Natural killer cell (primary cell): ENCODE data around the gene MAPK9. TPM values are rescaled to one million over a fixed set of nuclear protein-coding genes. Genes with fewer than 3 reads are reported as not detected.

Source experiments
- ATAC-seq, 3 donors: fragments of 150-1000 bp in 2 of 3; fragments of 200-7000 bp in 1 of 3; cut with Tn5 transposase; 1 replicate in 1 of 3; 2 replicates in 2 of 3; pipeline ENCODE4 v1.10.0; 2021; ENCODE audit warnings: mild to moderate bottlenecking in 2 of 3, moderate library complexity in 2 of 3
- DNase-seq, 2 donors: peaks; one replicate each; pipeline versions ENCODE4 v3.0.0 to v3.0.0-alpha.2; 2013 to 2021; ENCODE audit warnings: mixed read lengths in 1 of 2
- H3K27ac ChIP-seq: one replicate; pipeline ENCODE4 v1.5.1; 2013; ENCODE audit warnings: mild to moderate bottlenecking, low read length
- H3K27me3 ChIP-seq: one replicate; pipeline ENCODE4 v1.6.1; 2013; ENCODE audit warnings: low read length; ENCODE audit not compliant: control insufficient read depth, insufficient read depth
- H3K36me3 ChIP-seq: one replicate; pipeline ENCODE4 v1.6.1; 2013; ENCODE audit warnings: low read length; ENCODE audit not compliant: control insufficient read depth, insufficient read depth
- H3K4me1 ChIP-seq: one replicate; pipeline ENCODE4 v1.6.1; 2013; ENCODE audit warnings: low read length; ENCODE audit not compliant: control insufficient read depth, insufficient read depth
- H3K4me3 ChIP-seq: one replicate; pipeline ENCODE4 v1.5.1; 2013; ENCODE audit warnings: low read length
- H3K9me3 ChIP-seq: one replicate; pipeline ENCODE4 v1.6.1; 2013; ENCODE audit warnings: low read length; ENCODE audit not compliant: control insufficient read depth, insufficient read depth
- H3K27ac Mint-ChIP-seq, 2 donors: one replicate each; pipeline ENCODE4 v1.8.0; 2022; ENCODE audit warnings: mild to moderate bottlenecking in 2 of 2, mixed read lengths in 2 of 2, moderate library complexity in 1 of 2
- H3K27me3 Mint-ChIP-seq, 2 donors: one replicate each; pipeline ENCODE4 v1.8.0; 2022; ENCODE audit warnings: low read depth in 2 of 2, mixed read lengths in 2 of 2
- H3K36me3 Mint-ChIP-seq: one replicate; pipeline ENCODE4 v1.8.0; 2022; ENCODE audit warnings: mixed read lengths
- H3K4me1 Mint-ChIP-seq, 2 donors: one replicate each; pipeline ENCODE4 v1.8.0; 2022; ENCODE audit warnings: mixed read lengths in 2 of 2
- H3K4me3 Mint-ChIP-seq: one replicate; pipeline ENCODE4 v1.8.0; 2022; ENCODE audit warnings: mild to moderate bottlenecking, moderate library complexity, mixed read lengths
- H3K9me3 Mint-ChIP-seq, 2 donors: one replicate each; pipeline ENCODE4 v1.8.0; 2022; ENCODE audit warnings: mixed read lengths in 2 of 2
- WGBS: methylation state at CpG from one replicate; pipeline ENCODE4 v1.1.7; 2013; ENCODE audit warnings: missing lambda C conversion rate; ENCODE audit not compliant: insufficient coverage; 5-methylcytosine and 5-hydroxymethylcytosine counted together
- intact Hi-C: fragments of 100-400 bp; cut with micrococcal nuclease; formaldehyde crosslinking; loops from one replicate; pipeline ENCODE4 v1.14.2; 2022
- total RNA-seq, 4 donors: library from RNA; stranded (reverse); fragments of 120-200 nt in 1 of 4; gene quantifications; one replicate each; pipeline versions ENCODE4 v1.2.3 to v1.2.4, GENCODE V29; 2013 to 2022
- TF ChIP-seq, protein P1 (sequence below): fragments of 200-600 bp; IDR thresholded peaks from one replicate; pipeline ENCODE4 v1.8.0; 2022; ENCODE audit warnings: antibody characterized with exemption

MAPK9 gene
- total RNA-seq, 3 donors from 2014 or later (not counting 1 experiment from before 2014, with no cell fraction given), result 34.1 to 48.5 (median 40.4) TPM

- DNase-seq, result no peak
- TF ChIP-seq, protein P1, sequence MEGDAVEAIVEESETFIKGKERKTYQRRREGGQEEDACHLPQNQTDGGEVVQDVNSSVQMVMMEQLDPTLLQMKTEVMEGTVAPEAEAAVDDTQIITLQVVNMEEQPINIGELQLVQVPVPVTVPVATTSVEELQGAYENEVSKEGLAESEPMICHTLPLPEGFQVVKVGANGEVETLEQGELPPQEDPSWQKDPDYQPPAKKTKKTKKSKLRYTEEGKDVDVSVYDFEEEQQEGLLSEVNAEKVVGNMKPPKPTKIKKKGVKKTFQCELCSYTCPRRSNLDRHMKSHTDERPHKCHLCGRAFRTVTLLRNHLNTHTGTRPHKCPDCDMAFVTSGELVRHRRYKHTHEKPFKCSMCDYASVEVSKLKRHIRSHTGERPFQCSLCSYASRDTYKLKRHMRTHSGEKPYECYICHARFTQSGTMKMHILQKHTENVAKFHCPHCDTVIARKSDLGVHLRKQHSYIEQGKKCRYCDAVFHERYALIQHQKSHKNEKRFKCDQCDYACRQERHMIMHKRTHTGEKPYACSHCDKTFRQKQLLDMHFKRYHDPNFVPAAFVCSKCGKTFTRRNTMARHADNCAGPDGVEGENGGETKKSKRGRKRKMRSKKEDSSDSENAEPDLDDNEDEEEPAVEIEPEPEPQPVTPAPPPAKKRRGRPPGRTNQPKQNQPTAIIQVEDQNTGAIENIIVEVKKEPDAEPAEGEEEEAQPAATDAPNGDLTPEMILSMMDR, result no peak
- ATAC-seq, result no peak
- H3K4me3 ChIP-seq, result no peak overlapping the region
- H3K9me3 ChIP-seq, result peaks cover 66% of the 10 kb centered on the region
- peaks cover 61% of the 10 kb centered on the region for H3K36me3 ChIP-seq
- 100% methylated on average over 2 of the region's 3 CpGs for WGBS
- Mint-ChIP-seq H3K9me3 (peaks cover 16 to 37% of the 10 kb centered on the region in 2 donors), H3K4me1 (no peaks in the 10 kb centered on the region), H3K36me3 (peaks cover 80% of the 10 kb centered on the region), H3K27ac (no peak overlapping the region), H3K4me3 (no peak overlapping the region), H3K27me3 (no peaks in the 10 kb centered on the region)
- no peaks in the 10 kb centered on the region for H3K27me3 ChIP-seq
- intact Hi-C loops, result no loop called here
- no peaks in the 10 kb centered on the region for H3K4me1 ChIP-seq
- H3K27ac ChIP-seq, result no peak overlapping the region
These were observed 32.6 kb downstream of the MAPK9 start for GRCh38 chr5:180259260-180259611.

- 96% methylated on average over 24 of the region's 24 CpGs for WGBS
- ATAC-seq, result peak in 1 of 3 donors; percentile 24
- Mint-ChIP-seq H3K27ac (no peak overlapping the region), H3K27me3 (no peaks in the 10 kb centered on the region), H3K4me1 (peaks cover 0 to 5% of the 10 kb centered on the region in 2 donors), H3K36me3 (peaks cover 51% of the 10 kb centered on the region), H3K9me3 (peaks cover 11 to 26% of the 10 kb centered on the region in 2 donors), H3K4me3 (no peak overlapping the region)
- TF ChIP-seq, protein P1, result no peak
- peaks cover 81% of the 10 kb centered on the region for H3K9me3 ChIP-seq
- no peak overlapping the region for H3K27ac ChIP-seq
- no peak overlapping the region for H3K4me3 ChIP-seq
- no peak for DNase-seq
- intact Hi-C loops, result no loop called here
- no peaks in the 10 kb centered on the region for H3K4me1 ChIP-seq
- peaks cover 34% of the 10 kb centered on the region for H3K36me3 ChIP-seq
- no peaks in the 10 kb centered on the region for H3K27me3 ChIP-seq
These were observed 38.7 kb downstream of the MAPK9 start for GRCh38 chr5:180253036-180253824.

GRCh38 chr5:180251887-180252286, 40.0 kb downstream of the MAPK9 start:
- WGBS, result 99% methylated on average over 7 of the region's 7 CpGs
- peaks cover 0 to 5% of the 10 kb centered on the region in 2 donors for H3K4me1 Mint-ChIP-seq
- H3K9me3 ChIP-seq, result peaks cover 79% of the 10 kb centered on the region
- TF ChIP-seq, protein P1, result no peak
- H3K4me3 ChIP-seq, result no peak overlapping the region
- H3K4me1 ChIP-seq, result no peaks in the 10 kb centered on the region
- H3K9me3 Mint-ChIP-seq, result peaks cover 9 to 18% of the 10 kb centered on the region in 2 donors
- no peak overlapping the region for H3K27ac ChIP-seq
- no peak overlapping the region for H3K27ac Mint-ChIP-seq
- peaks cover 27% of the 10 kb centered on the region for H3K36me3 ChIP-seq
- no peak overlapping the region for H3K4me3 Mint-ChIP-seq
- intact Hi-C loops, result no loop called here
- H3K36me3 Mint-ChIP-seq, result peaks cover 46% of the 10 kb centered on the region
- H3K27me3 ChIP-seq, result no peaks in the 10 kb centered on the region
- H3K27me3 Mint-ChIP-seq, result no peaks in the 10 kb centered on the region
- ATAC-seq (no peak), DNase-seq (no peak)

GRCh38 chr5:180251141-180251540, 40.7 kb downstream of the MAPK9 start:
- TF ChIP-seq, protein P1, result no peak
- peaks cover 71% of the 10 kb centered on the region for H3K9me3 ChIP-seq
- Mint-ChIP-seq H3K36me3 (peaks cover 46% of the 10 kb centered on the region), H3K27me3 (no peaks in the 10 kb centered on the region), H3K4me3 (no peak overlapping the region), H3K9me3 (peaks cover 9 to 16% of the 10 kb centered on the region in 2 donors), H3K4me1 (peaks cover 0 to 5% of the 10 kb centered on the region in 2 donors), H3K27ac (no peak overlapping the region)
- no peaks in the 10 kb centered on the region for H3K27me3 ChIP-seq
- no peak for ATAC-seq
- no peak overlapping the region for H3K4me3 ChIP-seq
- H3K36me3 ChIP-seq, result peaks cover 28% of the 10 kb centered on the region
- WGBS, result 98% methylated on average over 8 of the region's 9 CpGs
- intact Hi-C loops, result no loop called here
- DNase-seq, result no peak
- no peak overlapping the region for H3K27ac ChIP-seq
- H3K4me1 ChIP-seq, result no peaks in the 10 kb centered on the region
